GM12874 (cell line): ENCODE measurements around the gene ADK.

Experiments used
- CTCF ChIP-seq: IDR thresholded peaks from 2 replicates; pipeline ENCODE4 v1.5.1; 2011; ENCODE audit warnings: low read depth, mild to moderate bottlenecking, control low read depth, low read length, moderate library complexity; ENCODE audit not compliant: insufficient read depth

Gene ADK

GRCh38 chr10:74434547-74434946 is 283.5 kb downstream of the ADK start:
- TF ChIP-seq CTCF = no peak

DNA sequence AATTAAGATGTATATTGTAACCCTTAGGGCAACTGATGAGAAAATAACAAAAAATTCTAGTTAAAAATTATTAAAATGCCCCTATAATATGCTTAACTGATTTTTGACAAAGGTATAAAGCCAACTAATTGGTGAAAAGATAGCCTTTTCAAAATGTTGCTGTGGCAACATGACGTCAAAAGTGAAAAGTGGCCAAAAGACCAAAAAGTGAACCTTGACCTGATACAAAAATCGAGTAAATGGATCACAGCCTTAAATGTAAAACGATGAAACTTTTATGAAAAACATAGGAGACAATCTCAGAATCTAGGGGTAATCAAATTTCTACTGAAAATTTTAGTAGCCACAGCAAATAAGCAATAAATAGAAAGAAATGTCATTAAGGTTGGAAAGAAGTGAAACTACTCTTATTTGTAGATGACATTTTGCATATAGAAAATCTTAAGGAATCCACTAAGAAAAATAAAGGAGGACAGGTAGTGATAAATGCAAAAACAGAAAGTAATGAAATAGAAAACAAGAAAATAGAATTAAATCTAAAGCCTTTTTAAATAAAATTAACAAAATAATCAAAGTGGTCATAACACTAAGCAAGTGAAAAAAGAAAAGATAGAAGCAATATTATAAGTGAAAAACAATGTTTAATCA is 285.6 kb downstream of the ADK start:
- no peak for TF ChIP-seq CTCF

- no peak for TF ChIP-seq CTCF
Measured at GRCh38 chr10:74437822-74438221, 286.8 kb downstream of the ADK start.

GRCh38 chr10:74439213-74439612 is 288.2 kb downstream of the ADK start:
- no peak for TF ChIP-seq CTCF

GRCh38 chr10:74445493-74445892 is 294.5 kb downstream of the ADK start:
- no peak for TF ChIP-seq CTCF

- TF ChIP-seq CTCF = no peak
Measured at GRCh38 chr10:74450602-74451001, 299.6 kb downstream of the ADK start.

- no peak for TF ChIP-seq CTCF
Measured at GRCh38 chr10:74451127-74451829, 300.3 kb downstream of the ADK start.
